ENCODE results near the gene RNF224. TPM values are rescaled to one million over a fixed set of nuclear protein-coding genes. Genes with fewer than 3 reads are reported as not detected.

The RNF224 gene
- total RNA-seq, 1 experiment from 2014 or later: not detected

DNA sequence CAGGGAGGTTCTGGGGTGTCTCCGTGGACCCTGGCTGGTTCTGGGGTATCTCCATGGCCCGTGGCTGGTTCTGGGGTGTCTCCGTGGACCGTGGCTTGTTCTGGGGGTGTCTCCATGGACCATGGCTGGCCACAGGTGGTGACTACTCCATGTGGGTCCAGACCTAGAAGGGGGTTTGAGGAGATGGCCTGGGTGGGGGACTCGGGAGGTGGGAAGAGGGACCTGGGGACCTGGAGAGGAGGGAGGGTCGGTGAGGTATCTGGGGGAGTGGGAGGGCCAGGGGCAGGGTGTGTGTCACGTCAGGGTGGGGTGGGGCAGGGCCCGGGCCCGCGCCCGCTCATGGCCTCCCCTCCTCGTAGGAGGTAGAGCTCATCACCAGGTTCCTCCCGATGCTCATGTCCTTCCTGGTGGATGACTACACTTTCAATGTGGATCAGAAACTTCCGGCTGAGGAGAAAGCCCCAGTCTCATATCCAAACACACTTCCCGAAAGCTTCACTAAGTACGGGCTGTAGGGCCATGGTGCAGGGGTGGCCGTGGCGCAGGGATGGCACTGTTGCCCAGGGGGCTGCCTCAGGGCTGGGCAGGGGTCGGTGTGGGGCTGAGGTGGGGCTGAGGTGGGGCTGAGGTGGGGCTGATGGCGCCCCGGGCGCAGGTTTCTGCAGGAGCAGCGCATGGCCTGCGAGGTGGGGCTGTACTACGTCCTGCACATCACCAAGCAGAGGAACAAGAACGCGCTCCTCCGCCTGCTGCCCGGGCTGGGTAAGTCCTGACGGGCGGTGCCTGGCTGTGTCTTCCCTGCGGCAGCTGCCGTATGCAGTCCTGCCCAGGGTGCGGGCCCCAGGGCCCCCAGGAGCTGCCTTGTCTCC, 39.5 kb downstream of the RNF224 start:
- Histone ChIP-seq H3K36me3 (peaks cover 35% of the 10 kb centered on the region), H3K27me3 (no peaks in the 10 kb centered on the region), H3K9me3 (no peaks in the 10 kb centered on the region), H3K4me3 (no peak overlapping the region)
- no peak for DNase-seq

DNA sequence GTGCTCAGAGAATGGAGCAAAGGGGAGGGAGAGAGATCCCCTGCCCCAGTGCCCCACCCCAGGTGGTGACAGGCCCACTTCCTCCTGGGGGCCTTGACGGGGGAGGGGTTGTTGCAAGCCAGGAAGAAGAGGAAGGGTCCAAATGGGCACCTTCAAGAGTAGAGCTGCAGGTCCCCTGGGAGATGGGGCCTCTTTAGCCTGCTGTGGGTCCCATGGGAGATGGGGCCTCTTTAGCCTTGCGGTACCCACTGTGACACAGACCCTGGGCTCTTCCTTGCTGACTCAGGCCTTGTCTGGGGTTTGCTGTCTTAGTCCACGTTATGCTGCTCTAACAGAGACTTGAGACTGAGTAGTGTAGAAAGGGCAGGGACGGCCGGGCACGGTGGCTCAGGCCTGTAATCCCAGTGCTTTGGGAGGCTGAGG, 40.6 kb downstream of the RNF224 start:
- Histone ChIP-seq H3K27me3 (no peaks in the 10 kb centered on the region), H3K4me3 (no peak overlapping the region), H3K9me3 (no peaks in the 10 kb centered on the region), H3K36me3 (peaks cover 30% of the 10 kb centered on the region)
- DNase-seq: no peak

DNA sequence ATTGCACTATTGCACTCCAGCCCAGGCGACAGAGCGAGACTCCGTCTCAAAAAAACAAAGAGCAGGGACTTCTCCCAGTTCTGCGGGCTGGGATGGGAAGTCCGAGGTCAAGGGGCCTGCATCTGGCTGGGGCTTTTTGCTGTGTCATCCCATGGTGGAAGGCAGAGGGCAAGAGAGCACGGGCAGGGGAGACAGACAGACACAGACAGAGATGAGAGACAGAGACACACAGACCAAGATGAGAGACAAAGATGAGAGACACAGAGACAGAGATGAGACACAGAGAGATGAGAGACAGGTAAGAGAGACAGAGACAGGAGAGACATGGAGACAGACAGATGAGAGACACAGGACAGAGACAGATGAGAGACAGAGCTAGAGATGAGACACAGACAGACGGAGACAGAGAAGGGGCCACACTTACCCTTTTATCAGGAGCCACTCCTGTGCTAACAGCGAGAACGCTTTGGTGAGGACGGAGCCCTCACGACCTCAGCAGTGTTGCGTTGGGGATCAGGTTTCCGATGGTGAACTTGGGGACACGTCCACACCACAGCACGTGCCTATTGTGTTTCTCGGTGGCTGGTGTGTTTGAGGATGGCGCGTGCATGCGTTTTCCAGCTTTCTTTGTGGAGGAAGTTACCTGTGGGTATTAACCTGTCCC, 41.4 kb downstream of the RNF224 start:
- peaks cover 29% of the 10 kb centered on the region for H3K36me3 ChIP-seq
- H3K9me3 ChIP-seq: no peaks in the 10 kb centered on the region
- DNase-seq: no peak
- H3K4me3 ChIP-seq: no peak overlapping the region
- no peaks in the 10 kb centered on the region for H3K27me3 ChIP-seq

DNA sequence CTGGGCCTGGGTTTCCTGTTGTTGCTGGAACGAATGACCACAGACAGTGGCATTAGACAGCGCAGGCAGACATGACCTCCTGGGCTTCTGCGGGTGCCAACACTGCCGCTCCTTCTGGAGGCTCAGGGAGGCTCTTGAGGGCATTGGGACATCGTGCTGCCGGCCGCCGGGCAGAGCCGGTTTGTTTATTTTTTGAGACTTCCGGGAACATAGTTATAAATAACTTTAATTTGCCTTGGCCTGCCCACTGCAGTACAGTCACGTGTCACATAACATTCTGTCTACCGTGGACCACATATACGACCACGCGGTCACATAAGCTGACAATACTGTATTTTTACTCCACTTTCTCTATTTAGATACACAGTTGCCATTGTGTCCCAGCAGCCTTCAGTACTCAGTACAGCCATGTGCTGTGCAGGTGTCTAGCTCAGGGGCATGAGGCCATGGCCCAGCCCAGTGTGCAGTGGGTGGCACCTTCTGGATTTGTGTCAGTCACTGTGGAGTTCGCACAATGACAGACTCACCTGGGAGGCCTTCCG, 42.0 kb downstream of the RNF224 start:
- no peaks in the 10 kb centered on the region for H3K9me3 ChIP-seq
- H3K36me3 ChIP-seq: peaks cover 22% of the 10 kb centered on the region
- no peak overlapping the region for H3K4me3 ChIP-seq
- no peak for DNase-seq
- H3K27me3 ChIP-seq: no peaks in the 10 kb centered on the region

DNA sequence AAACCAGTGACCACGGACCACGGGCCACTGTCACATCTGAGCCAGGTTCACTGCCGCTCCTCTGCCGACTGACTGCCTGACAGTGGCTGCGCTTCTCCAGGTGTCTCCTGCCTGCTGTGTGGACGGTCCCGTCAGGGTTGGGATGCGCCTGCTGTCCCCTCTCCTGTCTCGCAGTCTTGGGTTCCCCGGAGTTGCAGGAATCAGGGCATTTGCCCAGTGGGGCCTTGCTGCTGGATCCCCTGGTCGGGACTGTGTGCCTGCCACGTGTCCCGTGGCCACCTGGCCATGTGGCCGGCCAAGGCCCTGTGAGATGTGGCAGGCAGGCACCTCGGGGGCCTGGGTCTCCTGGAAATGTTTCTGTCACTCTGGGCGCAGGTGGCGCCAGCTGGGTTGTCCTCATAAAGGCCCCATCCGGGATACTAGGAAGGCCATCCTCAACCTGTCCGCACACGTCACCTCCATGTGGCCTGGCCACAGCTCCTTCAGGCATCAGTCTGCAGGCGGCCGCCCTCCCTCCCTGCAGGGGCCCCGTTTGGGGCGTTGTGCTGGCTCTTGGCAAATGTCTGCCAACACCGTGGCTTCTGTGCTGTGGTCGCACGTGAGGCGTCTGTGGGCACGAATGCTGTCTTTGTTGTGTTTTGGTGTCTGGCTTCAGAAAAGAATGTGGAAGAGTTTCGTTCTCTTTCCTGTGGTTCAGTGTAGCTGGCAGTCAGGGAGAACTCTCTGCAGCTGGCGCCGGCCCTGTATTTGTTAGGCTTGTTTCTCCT, 43.8 kb downstream of the RNF224 start:
- Histone ChIP-seq H3K9me3 (no peaks in the 10 kb centered on the region), H3K36me3 (peaks cover 13% of the 10 kb centered on the region)
- no peak for DNase-seq

DNA sequence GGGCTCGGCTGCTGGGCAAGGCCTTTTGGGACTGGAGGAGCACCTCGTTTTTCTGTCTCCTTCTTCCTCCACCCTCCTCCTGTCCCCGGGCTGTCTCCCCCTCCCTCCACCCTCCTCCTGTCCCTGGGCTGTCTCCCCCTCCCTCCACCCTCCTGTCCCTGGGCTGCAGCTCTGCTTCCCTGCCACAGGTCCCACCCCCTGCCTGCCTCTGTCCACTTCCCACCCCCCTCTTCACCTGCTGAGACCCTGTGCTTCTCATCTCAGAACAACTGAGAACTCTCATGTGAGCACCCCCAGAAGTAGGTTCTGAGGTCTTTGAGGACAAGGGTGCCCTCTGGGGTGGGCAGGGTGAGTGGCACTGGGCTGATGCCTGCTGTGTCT, 44.4 kb downstream of the RNF224 start:
- no peak for DNase-seq
- Histone ChIP-seq H3K36me3 (peaks cover 9% of the 10 kb centered on the region), H3K27me3 (no peaks in the 10 kb centered on the region), H3K9me3 (no peaks in the 10 kb centered on the region), H3K4me3 (no peak overlapping the region)

More for the DNA sequence above, 43.8 kb downstream of the RNF224 start:
- no peak overlapping the region for H3K4me3 ChIP-seq
- no peaks in the 10 kb centered on the region for H3K27me3 ChIP-seq

DNA sequence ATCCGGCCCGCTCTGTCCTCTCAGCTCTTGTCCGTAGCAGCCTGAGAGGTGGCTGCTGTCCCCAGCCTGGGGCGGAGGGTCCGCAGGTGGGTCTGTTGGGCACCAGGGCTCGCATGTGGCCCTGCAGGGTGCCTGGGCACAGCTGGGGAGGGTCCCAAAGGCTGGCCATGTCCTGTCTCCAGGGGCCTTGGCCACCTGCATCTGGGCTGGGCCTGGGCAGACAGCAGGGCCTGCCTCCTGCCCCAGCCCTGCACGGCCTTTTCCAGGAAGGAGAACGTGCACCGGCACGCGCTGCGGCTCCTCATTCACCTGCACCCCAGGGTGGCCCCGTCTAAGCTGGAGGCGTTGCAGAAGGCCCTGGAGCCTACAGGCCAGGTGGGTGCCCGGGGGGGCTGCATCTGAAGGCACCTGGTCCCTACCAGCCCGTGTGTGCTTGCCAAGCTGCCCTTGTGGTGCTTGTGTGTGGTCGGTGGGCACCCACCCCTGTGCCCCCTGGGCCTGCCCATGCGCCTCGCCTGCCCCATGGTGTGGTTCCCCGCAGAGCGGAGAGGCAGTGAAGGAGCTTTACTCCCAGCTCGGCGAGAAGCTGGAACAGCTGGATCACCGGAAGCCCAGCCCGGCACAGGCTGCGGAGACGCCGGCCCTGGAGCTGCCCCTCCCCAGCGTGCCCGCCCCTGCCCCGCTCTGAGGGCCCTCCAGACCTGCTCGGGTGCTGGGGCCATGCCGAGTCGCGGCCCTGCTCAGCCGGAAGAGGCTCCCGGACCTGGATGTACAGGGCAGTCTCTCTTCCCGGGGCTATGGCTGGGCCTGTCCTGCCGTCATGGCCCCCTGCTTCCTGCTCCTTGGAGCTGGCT, 45.2 kb downstream of the RNF224 start:
- Histone ChIP-seq H3K27me3 (no peaks in the 10 kb centered on the region), H3K9me3 (no peaks in the 10 kb centered on the region), H3K4me3 (no peak overlapping the region), H3K36me3 (peaks cover 9% of the 10 kb centered on the region)
- no peak for DNase-seq

DNA sequence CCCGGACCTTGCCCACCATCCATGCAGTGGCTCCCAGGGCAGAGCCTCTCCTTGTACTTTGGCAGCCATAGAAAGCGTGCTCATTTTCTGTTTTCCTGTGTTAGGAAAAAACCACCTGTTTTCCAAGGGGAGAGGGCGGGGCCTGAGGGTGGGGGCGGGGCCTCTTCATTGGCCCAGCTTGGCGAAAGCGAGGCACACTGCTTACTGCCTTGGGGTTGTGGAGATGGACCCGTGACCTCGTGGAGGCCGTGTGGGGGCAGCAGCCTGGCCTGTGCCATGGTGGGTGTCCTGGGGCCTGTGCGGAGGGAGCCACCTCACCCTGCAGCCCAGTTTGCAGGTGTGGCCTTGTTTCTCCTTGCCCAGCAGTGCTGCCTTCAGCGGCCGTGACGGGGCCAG, 45.8 kb downstream of the RNF224 start:
- DNase-seq: no peak

DNA sequence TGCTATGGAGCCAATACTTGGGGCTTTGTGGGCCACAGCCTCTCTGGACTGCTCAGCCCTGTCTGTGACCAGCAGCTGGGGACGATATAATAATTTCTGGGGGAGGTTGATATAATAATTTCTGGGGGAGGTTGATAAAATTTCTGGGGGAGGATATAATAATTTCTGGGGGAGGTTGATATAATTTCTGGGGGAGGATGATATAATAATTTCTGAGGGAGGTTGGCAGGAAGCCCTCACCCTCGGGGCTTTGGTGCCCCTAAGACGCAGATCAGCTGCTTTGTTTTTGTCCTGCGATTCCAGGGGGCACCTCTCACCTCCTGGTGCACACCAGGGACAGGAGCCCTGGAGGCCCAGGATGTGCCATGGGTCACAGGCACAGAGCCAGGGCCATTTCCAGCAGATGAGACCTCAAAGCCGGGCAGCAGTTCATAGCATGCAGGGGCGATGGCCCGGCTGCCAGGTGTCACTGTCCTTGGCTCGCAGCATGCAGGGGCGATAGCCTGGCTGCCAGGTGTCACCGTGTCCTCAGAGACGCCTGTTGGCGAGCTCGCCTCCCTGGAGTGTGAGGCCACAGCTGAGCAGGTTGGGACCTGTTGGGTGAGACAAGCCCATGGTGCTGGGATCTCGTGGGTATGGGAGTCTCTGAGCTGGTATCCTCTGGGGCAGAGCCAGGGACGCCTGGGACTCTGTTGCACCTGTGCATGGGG, 46.5 kb downstream of the RNF224 start:
- DNase-seq: no peak
- peaks cover 3% of the 10 kb centered on the region for H3K36me3 ChIP-seq

More for the DNA sequence above, 45.8 kb downstream of the RNF224 start:
- Histone ChIP-seq H3K27me3 (no peaks in the 10 kb centered on the region), H3K9me3 (no peaks in the 10 kb centered on the region), H3K4me3 (no peak overlapping the region), H3K36me3 (peaks cover 3% of the 10 kb centered on the region)

DNA sequence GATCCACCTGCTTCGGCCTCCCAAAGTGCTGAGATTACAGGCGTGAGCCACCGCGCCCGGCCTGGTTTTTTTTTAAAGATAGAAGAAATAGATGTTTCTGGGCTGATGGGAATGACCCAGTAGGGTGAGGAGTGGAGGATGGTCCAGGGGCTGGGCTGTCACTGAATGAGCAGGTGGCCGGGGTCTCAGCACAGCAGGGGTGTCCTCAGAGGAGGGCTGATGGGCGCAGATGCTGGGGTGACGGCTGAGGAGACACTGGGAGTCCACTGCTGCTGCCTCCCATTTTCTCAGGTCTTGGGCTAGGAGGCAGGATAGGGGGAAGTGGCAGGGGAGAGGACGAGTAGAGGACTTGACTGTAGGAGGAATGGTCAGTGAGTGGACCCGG, 47.9 kb downstream of the RNF224 start:
- H3K9me3 ChIP-seq: no peaks in the 10 kb centered on the region
- H3K36me3 ChIP-seq: no peaks in the 10 kb centered on the region; the same call in 1 of the 2 replicates
- H3K4me3 ChIP-seq: no peak overlapping the region
- no peaks in the 10 kb centered on the region for H3K27me3 ChIP-seq
- DNase-seq: no peak

More for the DNA sequence above, 46.5 kb downstream of the RNF224 start:
- Histone ChIP-seq H3K4me3 (no peak overlapping the region), H3K27me3 (no peaks in the 10 kb centered on the region), H3K9me3 (no peaks in the 10 kb centered on the region)

DNA sequence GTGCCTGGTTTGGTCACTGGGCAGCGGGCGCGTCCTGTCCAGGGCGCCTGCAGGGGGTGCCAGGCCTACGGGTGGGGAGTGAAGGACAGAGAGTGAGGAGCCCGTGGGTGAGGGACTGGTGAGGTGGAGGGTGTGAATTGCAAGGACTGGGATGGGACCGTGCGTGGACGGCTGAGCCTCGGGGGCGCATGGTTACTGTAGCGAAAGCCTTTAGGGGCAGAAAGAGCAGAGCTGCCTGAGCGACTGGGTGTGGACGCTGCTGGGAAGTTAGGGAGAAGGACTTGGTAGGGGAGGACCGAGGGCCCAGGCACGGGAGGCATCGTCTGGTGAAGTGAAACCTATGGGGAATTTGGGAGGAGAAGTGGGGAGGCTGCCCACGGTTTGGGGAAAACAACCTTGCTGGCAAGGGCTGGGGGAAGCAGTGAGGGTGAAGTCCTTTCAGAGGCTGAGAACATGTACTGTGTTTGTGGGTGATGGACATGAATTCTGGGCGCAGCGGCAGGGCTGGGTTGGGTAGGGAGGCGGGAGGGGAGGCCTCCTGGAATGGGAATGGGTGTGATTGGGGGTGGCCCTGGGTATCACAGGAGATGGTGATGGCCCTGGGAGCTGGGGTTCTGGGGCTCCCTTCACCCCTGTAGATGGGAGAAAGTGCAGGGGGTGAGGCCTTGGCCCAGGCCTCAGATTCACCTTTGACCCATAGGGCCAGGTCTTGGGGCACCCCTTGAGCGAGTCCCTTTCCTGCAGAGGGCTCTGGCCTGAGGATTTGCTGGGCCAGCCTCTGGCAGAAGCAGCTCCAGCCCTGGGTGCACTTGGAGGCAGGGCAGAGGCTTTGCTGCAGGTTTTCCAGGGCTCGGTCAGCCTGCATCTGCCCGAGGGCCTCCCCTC, 48.5 kb downstream of the RNF224 start:
- Histone ChIP-seq H3K36me3 (no peaks in the 10 kb centered on the region; the same call in 1 of the 2 replicates), H3K27me3 (no peaks in the 10 kb centered on the region), H3K4me3 (no peak overlapping the region), H3K9me3 (no peaks in the 10 kb centered on the region)
- no peak for DNase-seq

DNA sequence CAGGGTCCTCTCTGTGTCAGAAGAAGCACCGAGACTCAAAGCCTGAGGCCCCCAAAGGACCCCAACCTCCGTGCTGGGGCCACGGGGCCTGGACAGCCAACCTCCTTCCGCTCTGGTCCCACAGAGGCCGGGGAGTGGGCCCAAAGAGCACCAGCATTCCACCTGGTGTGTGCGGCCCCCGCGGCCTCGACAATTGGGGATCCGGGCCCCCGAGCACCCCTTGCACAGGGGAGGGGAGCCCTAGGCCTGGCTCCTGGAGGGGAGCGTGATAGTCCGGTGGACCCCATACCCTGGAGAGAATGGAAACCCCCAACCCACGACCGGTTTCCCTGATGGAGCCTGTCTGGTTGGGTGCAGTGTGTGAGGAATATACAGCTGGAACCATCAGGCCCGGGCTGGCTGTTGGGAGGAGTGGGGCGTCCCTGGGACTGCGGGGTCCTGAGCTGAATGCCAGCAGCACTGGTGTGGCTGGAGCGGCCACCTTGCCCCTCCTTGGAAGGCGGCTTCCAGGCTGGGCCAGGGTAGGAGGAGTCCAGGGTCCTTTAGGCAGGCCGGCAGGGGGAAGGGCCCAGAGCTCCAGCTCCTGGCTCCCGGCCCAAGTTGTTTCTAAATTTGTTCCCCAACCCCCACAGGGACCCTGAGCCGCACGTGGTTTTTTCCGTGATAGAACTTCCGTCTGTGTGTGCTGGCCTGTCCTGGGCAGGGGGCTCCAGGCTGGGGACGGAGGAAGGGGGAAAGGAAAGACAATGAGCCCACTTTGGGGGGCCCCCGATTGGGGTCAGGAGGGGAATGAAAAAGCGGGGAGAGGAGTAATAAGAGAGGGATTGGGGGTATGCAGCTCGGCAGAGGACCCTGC, 49.4 kb downstream of the RNF224 start:
- no peaks in the 10 kb centered on the region for H3K27me3 ChIP-seq
- H3K4me3 ChIP-seq: no peak overlapping the region

DNA sequence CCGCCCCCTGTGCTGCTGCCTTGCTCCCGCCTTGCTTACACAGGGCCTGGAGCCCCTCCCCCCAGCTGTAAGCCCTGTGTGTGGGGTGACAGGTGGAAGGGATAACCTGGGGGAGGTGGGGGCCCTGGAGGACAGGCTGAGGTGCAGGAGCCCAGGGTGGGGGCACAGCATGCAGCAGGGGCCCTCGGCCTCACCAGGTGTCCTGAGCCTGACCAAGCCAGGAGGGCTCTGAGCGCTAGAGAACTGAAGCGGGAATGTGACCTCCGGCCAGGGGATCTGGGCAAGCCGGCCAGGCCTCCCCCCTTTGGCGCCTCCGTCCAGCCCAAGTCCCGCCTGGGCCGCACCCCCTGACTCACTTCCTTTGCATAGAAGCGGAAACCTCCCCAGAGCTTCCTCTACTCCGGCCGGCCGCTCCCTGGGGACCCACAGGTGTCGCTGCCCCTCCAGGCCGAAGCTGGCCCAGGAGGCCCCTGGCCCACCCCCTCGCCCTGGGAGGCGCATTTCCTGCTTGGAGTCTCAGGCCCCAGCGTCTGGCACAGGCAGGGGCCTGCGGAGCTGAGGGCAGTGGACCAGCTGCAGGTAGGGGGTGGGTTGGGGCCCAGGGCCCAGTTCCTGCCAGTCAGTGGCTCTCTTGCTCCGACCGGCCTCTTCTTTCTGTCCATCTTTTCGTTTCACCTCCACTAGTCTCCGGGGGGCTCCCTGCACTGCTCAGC, 50.2 kb downstream of the RNF224 start, which contains the start of gene TOR4A:
Gene TOR4A (plus strand): TSS at position 398 of the 713 bp plus-strand sequence. CDS start 964 bp downstream, outside the sequence.
- Histone ChIP-seq H3K27me3 (no peaks in the 10 kb centered on the region), H3K36me3 (no peaks in the 10 kb centered on the region), H3K4me3 (no peak within 1 kb of the TSS), H3K9me3 (no peaks in the 10 kb centered on the region)
- DNase-seq: peak; percentile 34

More for the DNA sequence above, 49.4 kb downstream of the RNF224 start:
- Histone ChIP-seq H3K36me3 (no peaks in the 10 kb centered on the region), H3K9me3 (no peaks in the 10 kb centered on the region)
- no peak for DNase-seq

All from MG63 (cell line).